HG03354 (cell line): ENCODE data around the gene KRTAP4-4.
"Not testable (repeated sequence)": the region's sequence is repeated elsewhere in the genome, so short reads cannot be mapped to it uniquely, and the experiment has no call there.

Source experiments
- ATAC-seq: cut with Tn5 transposase; IDR thresholded peaks from one replicate; pipeline ENCODE4 v1.9.1; 2021; ENCODE audit warnings: mild to moderate bottlenecking; ENCODE audit not compliant: unreplicated experiment, poor library complexity, severe bottlenecking

KRTAP4-4 gene

GRCh38 chr17:41160648-41161047 is at the start of gene KRTAP4-4:
TSS of gene KRTAP4-4 (minus strand) at chr17:41160748. CDS start at chr17:41160691, 57 bp downstream.
- no peak for ATAC-seq

GRCh38 chr17:41199421-41200078 is 39.0 kb upstream of the KRTAP4-4 start:
- no peak for ATAC-seq

- ATAC-seq: no peak
Observed at GRCh38 chr17:41196068-41196467, 35.5 kb upstream of the KRTAP4-4 start.

- ATAC-seq: no peak
Observed at GRCh38 chr17:41190328-41190727, 29.8 kb upstream of the KRTAP4-4 start.

GRCh38 chr17:41189837-41190318 is 29.3 kb upstream of the KRTAP4-4 start, which contains the start of gene KRTAP9-1:
TSS of gene KRTAP9-1 (plus strand) at chr17:41189887. CDS start at chr17:41189887, 0 bp downstream.
- not testable (repeated sequence) for ATAC-seq

- ATAC-seq: no peak
Observed at GRCh38 chr17:41186872-41187271, 26.3 kb upstream of the KRTAP4-4 start.

- ATAC-seq: no peak
Observed at GRCh38 chr17:41185001-41185400, 24.5 kb upstream of the KRTAP4-4 start.

GRCh38 chr17:41184480-41184961 is 24.0 kb upstream of the KRTAP4-4 start, which contains the start of gene KRTAP4-1:
TSS of gene KRTAP4-1 (minus strand) at chr17:41184911. CDS start at chr17:41184854, 57 bp downstream.
- ATAC-seq: no peak

- no peak for ATAC-seq
Observed at GRCh38 chr17:41178843-41179616, 18.5 kb upstream of the KRTAP4-4 start.

GRCh38 chr17:41178341-41178740 is 17.8 kb upstream of the KRTAP4-4 start:
- no peak for ATAC-seq

GRCh38 chr17:41177727-41178271 is 17.3 kb upstream of the KRTAP4-4 start, which contains the start of gene KRTAP4-2:
TSS of gene KRTAP4-2 (minus strand) at chr17:41178221. CDS start at chr17:41178164, 57 bp downstream.
- no peak for ATAC-seq

GRCh38 chr17:41176744-41177387 is 16.3 kb upstream of the KRTAP4-4 start:
- no peak for ATAC-seq

- ATAC-seq: no peak
Observed at GRCh38 chr17:41171886-41172285, 11.3 kb upstream of the KRTAP4-4 start.

GRCh38 chr17:41168121-41168520 is 7.6 kb upstream of the KRTAP4-4 start, which contains the start of gene KRTAP4-3:
TSS of gene KRTAP4-3 (minus strand) at chr17:41168221. CDS start at chr17:41168172, 49 bp downstream.
- ATAC-seq: no peak

- no peak for ATAC-seq
Observed at GRCh38 chr17:41167561-41167960, 7.0 kb upstream of the KRTAP4-4 start.

- ATAC-seq: no peak
Observed at GRCh38 chr17:41163828-41164227, 3.3 kb upstream of the KRTAP4-4 start.

- ATAC-seq: not testable (repeated sequence)
Observed at GRCh38 chr17:41160190-41160589, 358 bp downstream of the KRTAP4-4 start.

GRCh38 chr17:41153856-41154255 is 6.7 kb downstream of the KRTAP4-4 start:
- ATAC-seq: no peak

- ATAC-seq: no peak
Observed at GRCh38 chr17:41151525-41151924, 9.0 kb downstream of the KRTAP4-4 start.

- ATAC-seq: no peak
Observed at GRCh38 chr17:41150026-41150425, 10.5 kb downstream of the KRTAP4-4 start.
